Adipose tissue (tissue), 3 donors: Measurements from ENCODE around the gene MYH7B. TPM values are rescaled to one million over a fixed set of nuclear protein-coding genes. Genes with fewer than 3 reads are reported as not detected.

Experiments
- H3K27ac ChIP-seq: one replicate; pipeline ENCODE4 v1.5.1; 2013; ENCODE audit warnings: low read depth, low read length
- WGBS, 3 donors: extraction: QIAGEN DNeasy Blood & Tissue Kit; methylation state at CpG; one replicate each; pipeline ENCODE4 v1.1.7; 2013; 5-methylcytosine and 5-hydroxymethylcytosine counted together
- polyA plus RNA-seq, 3 donors: library from polyadenylated mRNA; stranded (reverse); fragments of 200-250 nt; gene quantifications; one replicate each; pipeline ENCODE4 v1.2.3, GENCODE V29; 2013
- donor health status: healthy with polysubstance abuse.
- donor health status: Bipolar disorder and iron deficiency.
- donor health status: healthy.

MYH7B gene
- polyA plus RNA-seq, 3 donors = 0.30 to 3.1 (median 0.76) TPM

- no peak overlapping the region for H3K27ac ChIP-seq
- 71 to 91% (median 80%) methylated on average over 4 of the region's 4 CpGs for WGBS, 3 donors
Observed at GRCh38 chr20:34941226-34941625, 14.4 kb upstream of the MYH7B start.

DNA sequence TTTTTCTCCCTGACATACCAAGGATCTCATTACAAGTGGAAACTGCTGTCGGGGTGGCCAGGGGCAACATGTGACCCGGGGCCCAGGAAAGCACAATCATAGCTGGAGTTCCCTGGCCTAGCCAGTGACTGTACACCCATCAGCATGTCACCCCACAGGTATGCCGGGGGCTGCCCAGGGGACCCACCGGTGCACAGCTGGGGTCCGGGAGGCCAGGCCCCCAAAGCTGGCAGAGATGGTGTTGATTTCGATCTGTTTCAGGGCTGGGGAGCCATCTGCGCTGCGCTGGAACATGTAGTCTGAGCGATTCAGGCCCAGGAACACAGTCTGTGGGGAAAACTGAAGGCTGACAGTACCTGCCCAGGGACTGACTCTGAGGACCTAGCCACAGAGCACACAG, 13.4 kb upstream of the MYH7B start:
- WGBS, 3 donors = 97% methylated on average over 9 of the region's 9 CpGs
- H3K27ac ChIP-seq = no peak overlapping the region

DNA sequence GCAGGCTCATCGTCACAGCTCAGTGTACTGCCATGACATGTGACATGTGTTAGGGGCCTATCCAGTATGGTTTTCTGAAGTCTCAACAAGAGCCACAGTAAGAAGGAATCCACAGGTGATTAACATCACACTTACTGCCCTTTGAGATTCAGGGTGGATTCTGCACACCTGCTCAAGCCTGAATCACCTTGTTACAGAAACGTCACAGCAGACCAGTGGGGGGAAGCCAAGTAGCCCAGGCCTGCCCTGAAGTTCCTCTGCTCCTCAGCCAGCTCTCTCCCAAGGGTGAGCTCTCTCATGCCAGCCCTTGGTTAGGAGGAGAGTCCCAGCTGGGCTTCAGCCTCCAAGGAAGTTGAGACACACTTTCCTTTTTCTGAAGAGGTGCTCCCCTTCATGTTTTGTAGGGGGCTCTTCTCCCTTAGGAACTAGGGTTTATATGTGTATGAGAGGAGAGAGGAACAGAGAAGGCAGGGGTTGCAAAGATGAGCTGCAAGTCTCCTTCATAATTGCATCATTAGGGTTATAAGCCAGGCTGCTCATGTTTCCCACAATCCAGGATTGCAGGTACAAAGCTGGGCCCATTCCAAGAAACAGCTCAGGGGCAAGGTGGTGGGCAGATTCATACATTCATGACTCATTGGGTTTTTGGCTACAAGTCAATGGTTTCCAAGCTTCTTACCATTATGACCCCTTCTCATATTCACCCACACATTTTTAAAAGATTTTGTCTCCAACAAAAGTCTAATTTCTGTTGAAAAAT, 11.7 kb upstream of the MYH7B start:
- no peak overlapping the region for H3K27ac ChIP-seq
- 77 to 87% (median 85%) methylated on average over 2 of the region's 2 CpGs for WGBS, 3 donors

- H3K27ac ChIP-seq = no peak overlapping the region
- 71 to 89% (median 75%) methylated on average over 7 of the region's 7 CpGs for WGBS, 3 donors
Observed at GRCh38 chr20:34945315-34946077, 10.2 kb upstream of the MYH7B start.

DNA sequence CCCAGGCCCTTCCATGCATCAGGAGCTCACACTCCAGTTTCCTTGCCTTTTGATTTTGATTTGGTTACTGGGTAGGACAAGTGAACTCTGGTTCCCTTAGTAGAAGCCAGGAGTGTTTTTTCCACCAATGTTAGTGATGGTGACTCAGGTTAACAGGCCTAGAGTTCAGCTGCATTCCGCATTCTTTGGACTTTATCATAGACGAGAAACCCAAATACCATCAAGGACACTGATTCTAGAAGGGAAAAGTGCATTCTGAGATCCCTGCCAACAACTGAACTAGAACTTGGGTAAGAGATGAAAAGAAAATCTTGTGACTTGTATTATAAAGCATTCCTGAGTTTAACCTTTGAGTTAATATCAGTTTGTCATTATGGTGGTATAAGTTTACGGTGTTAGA, 9.0 kb upstream of the MYH7B start:
- 67 to 89% (median 87%) methylated on average over 3 of the region's 3 CpGs for WGBS, 3 donors
- no peak overlapping the region for H3K27ac ChIP-seq

DNA sequence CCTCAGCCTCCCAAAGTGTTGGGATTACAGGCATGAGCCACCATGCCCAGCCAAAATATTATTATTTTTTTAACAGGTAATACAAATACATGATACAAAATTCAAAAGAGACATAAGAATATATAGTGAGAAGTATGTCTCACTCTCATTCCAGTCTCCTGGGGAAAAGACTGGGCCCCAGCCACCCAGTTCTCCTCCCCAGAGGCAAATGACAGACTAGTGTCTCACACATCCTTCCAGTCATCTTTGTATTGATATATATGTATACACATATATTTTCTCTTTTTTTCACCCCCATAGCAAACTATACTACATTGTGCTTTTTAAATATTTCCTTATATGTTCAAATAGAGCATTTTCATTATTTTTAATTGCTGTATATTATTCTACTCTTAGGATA, 8.3 kb upstream of the MYH7B start:
- no peak overlapping the region for H3K27ac ChIP-seq

- H3K27ac ChIP-seq = no peak overlapping the region
Observed at GRCh38 chr20:34948030-34948429, 7.6 kb upstream of the MYH7B start.

DNA sequence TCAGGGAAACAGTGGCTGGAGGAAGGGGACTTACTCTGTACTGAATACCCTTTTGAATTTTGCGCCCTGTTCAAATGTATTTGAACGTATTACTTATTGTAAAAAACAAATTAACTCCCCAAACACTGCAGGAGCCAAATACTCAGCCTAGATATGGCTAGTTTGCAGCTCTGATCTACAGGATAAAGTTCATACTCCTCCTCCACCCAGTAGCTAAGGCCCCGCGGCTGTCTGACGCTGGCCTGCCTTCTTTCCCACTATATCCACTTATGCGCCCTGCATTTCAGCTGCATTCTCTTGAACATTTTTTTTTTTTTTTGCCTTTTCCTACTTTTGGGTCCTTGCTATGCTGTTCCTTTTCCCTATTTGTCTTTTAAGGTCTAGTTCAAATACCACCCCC, 6.5 kb upstream of the MYH7B start:
- 72 to 91% (median 80%) methylated on average over 6 of the region's 6 CpGs for WGBS, 3 donors
- H3K27ac ChIP-seq = no peak overlapping the region

DNA sequence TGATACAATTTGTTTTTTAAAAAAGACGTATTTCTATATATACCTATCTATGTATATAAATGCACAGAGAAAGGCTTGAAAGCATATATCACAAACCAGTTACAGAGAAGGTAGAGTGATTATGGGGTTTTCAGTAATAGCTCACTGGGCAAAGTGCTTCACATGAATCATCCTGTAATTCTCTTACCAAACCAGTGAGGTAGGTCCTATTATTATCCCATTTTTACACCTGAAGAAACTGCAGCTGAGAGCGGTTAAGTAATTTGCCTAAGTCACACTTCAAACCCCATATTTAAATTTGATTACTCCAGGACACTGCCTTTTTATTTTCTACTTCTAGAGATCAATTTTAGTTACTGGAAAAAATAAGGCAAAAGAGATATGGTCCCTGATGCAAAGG, 4.4 kb upstream of the MYH7B start:
- H3K27ac ChIP-seq = no peak overlapping the region
- WGBS, 3 donors = 90 to 99% (median 95%) methylated on average over 2 of the region's 2 CpGs

DNA sequence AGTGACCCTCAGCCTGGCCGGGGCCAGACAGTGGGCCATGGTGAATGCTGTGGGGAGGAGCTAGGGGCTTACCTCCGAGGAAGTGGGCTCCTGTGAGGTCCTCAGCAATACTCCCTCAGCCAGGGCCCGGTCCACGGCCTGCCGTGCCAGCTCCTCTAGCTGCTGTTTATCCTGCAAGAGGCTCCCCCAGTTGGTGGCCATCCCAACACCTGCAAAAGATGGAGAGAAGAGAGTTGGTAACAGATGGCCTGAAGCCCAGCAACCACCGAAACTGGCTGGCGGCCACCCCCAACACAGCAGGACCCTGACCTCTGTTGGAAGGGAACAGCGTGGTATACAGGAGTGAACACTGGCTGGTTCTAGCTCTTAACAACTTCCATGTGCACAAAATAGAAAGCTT, 4.0 kb upstream of the MYH7B start:
- H3K27ac ChIP-seq = no peak overlapping the region
- WGBS, 3 donors = 83 to 92% (median 84%) methylated on average over 8 of the region's 8 CpGs

GRCh38 chr20:34952671-34953070, 3.0 kb upstream of the MYH7B start:
- 80 to 91% (median 82%) methylated on average over 5 of the region's 5 CpGs for WGBS, 3 donors
- H3K27ac ChIP-seq = no peak overlapping the region

GRCh38 chr20:34953960-34954359, 1.7 kb upstream of the MYH7B start:
- no peak overlapping the region for H3K27ac ChIP-seq
- 79 to 94% (median 93%) methylated on average over 7 of the region's 7 CpGs for WGBS, 3 donors

- WGBS, 3 donors = 10 to 13% (median 12%) methylated on average over 13 of the region's 13 CpGs
- H3K27ac ChIP-seq = peak overlapping the region; percentile 21
Observed at GRCh38 chr20:34954904-34955230, 801 bp upstream of the MYH7B start.

- peak overlapping the region; percentile 51 for H3K27ac ChIP-seq
- WGBS, 3 donors = 11 to 15% (median 12%) methylated on average over 6 of the region's 6 CpGs
Observed at GRCh38 chr20:34956041-34956458, 382 bp downstream of the MYH7B start.

DNA sequence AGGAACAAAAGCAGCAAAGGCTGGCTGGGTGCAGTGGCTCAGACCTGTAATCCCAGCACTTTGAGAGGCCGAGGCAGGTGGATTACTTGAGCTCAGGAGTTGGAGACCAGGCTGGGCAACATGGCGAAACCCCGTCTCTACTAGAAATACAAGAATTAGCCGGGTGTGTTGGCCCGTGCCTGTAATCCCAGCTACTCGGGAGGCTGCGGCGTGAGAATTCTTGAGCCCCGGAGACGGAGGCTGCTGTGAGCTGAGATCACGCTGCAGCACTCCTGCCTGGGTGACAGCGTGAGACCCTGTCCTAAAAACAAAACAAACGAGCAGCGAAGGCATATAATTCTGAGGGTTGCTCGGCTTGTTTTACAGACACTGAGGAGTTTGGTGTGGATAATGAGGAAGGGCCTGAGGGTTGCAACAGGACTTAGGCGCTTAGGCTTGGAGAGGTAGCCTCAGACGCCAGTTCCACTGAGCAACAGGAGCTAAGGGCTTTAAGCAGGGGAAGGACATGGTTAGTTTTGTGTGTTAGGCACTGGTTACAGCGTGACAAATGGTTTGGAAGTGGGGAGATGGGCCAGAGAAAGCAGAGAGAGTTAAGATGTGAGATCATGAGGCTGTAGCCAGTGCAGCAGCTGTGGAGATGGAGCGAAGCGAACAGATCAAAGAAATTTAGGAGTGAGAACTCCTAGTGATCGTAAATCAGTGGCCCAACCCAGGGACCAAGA, 1.2 kb downstream of the MYH7B start:
- no peak overlapping the region for H3K27ac ChIP-seq
- WGBS, 3 donors = 86 to 89% (median 88%) methylated on average over 21 of the region's 21 CpGs

- no peak overlapping the region for H3K27ac ChIP-seq
- whole genome bisulfite sequencing, 3 donors = 91 to 95% (median 94%) methylated on average over 5 of the region's 5 CpGs
Observed at GRCh38 chr20:34964486-34964885, 8.8 kb downstream of the MYH7B start.

GRCh38 chr20:34965051-34965450, 9.4 kb downstream of the MYH7B start:
- H3K27ac ChIP-seq = no peak overlapping the region
- 93 to 99% (median 97%) methylated on average over 5 of the region's 5 CpGs for WGBS, 3 donors

DNA sequence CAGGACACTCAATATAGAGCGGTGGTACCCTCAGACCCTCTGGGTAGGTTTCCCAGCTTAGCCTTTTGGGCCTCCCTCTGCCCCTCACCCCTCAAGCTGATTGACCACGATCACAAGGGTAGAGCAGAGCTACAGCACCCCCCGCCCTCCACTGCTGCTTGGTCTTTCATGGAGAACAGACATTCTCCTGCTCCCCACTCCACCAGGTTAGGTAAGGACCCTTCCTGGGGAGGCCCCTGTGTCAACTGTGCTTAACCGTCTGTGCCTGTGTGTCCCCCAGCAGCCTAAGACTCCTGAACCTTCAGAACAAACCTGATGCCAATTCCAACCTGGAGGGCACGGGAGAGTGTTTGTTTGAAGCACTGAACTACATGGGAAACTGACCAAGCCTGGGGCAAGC, 11.8 kb downstream of the MYH7B start:
- no peak overlapping the region for H3K27ac ChIP-seq

GRCh38 chr20:34968042-34968775, 12.5 kb downstream of the MYH7B start:
- WGBS, 3 donors = 81 to 85% (median 84%) methylated on average over 7 of the region's 7 CpGs
- no peak overlapping the region for H3K27ac ChIP-seq

More for the DNA sequence above, 11.8 kb downstream of the MYH7B start:
- WGBS, 3 donors = 85 to 91% (median 87%) methylated on average over 5 of the region's 5 CpGs
